Progenitor cell of endocrine pancreas (in vitro differentiated cells): ENCODE measurements around the gene SZT2. TPM values are rescaled to one million over a fixed set of nuclear protein-coding genes. Genes with fewer than 3 reads are reported as not detected.
A peak's percentile ranks its signal among the peaks of the same experiment; 100 is the strongest.

Source experiments
- DNase-seq: peaks from one replicate; pipeline ENCODE4 v3.0.0; 2021; ENCODE audit warnings: low spot score; ENCODE audit not compliant: unreplicated experiment
- H3K27ac Mint-ChIP-seq: 2 replicates; pipeline ENCODE4 v1.8.0; 2021; ENCODE audit warnings: mild to moderate bottlenecking, moderate library complexity, mixed read lengths
- H3K27me3 Mint-ChIP-seq: 2 replicates; pipeline ENCODE4 v1.8.0; 2021; ENCODE audit warnings: mixed read lengths
- H3K36me3 Mint-ChIP-seq: 2 replicates; pipeline ENCODE4 v1.8.0; 2022; ENCODE audit warnings: mixed read lengths; ENCODE audit not compliant: insufficient read depth
- H3K4me1 Mint-ChIP-seq: 2 replicates; pipeline ENCODE4 v1.8.0; 2021; ENCODE audit warnings: low read depth, mixed read lengths
- H3K4me3 Mint-ChIP-seq: 2 replicates; pipeline ENCODE4 v1.8.0; 2021; ENCODE audit warnings: low read depth, mild to moderate bottlenecking, moderate library complexity, mixed read lengths
- H3K9me3 Mint-ChIP-seq: 2 replicates; pipeline ENCODE4 v1.8.0; 2021; ENCODE audit warnings: low read depth, mixed read lengths
- total RNA-seq: library from RNA; stranded (reverse); gene quantifications from 2 replicates; pipeline ENCODE4 v1.2.1, GENCODE V29; 2021
- TF ChIP-seq, protein P1 (sequence below): fragments of 200-600 bp; sonication (generic); IDR thresholded peaks from one replicate; pipeline ENCODE4 v1.5.0; 2021; ENCODE audit warnings: antibody characterized with exemption, mild to moderate bottlenecking; ENCODE audit not compliant: unreplicated experiment

Gene SZT2
- total RNA-seq, 1 donor from 2014 or later = 75.4 TPM

DNA sequence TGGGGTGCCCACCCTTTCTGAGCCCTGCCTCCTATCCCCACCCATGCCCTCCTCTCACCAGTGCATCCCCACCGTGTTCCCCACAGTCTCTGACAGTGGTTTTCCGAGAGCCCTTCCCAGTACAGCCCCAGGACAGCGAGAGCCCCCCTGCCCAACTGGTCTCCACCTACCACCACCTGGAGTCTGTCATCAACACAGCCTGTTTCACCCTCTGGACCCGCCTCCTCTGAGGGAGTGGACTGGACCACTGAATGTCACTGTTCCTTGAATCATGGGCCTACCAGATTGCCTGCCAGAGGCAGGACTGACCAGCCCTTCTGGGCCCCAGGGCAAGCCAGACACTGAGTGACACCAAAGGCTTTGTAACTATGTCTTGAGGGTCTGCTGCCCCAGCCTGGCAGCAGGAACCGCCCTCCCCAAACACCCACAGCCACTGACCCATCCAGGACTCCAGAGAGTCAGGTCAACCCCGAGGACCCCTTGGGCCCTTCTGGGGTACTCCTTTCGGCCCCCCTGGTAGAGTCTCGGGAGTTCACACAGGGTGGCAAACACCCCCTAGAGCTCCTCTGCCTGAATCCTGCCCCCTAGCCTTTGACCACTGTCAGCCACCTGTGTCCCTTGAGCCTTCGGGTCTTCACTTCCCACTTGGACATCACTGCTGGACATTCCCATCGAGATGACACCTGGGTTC is 60.7 kb downstream of the SZT2 start:
- TF ChIP-seq, protein P1, sequence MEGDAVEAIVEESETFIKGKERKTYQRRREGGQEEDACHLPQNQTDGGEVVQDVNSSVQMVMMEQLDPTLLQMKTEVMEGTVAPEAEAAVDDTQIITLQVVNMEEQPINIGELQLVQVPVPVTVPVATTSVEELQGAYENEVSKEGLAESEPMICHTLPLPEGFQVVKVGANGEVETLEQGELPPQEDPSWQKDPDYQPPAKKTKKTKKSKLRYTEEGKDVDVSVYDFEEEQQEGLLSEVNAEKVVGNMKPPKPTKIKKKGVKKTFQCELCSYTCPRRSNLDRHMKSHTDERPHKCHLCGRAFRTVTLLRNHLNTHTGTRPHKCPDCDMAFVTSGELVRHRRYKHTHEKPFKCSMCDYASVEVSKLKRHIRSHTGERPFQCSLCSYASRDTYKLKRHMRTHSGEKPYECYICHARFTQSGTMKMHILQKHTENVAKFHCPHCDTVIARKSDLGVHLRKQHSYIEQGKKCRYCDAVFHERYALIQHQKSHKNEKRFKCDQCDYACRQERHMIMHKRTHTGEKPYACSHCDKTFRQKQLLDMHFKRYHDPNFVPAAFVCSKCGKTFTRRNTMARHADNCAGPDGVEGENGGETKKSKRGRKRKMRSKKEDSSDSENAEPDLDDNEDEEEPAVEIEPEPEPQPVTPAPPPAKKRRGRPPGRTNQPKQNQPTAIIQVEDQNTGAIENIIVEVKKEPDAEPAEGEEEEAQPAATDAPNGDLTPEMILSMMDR = no peak
- H3K36me3 Mint-ChIP-seq = peaks cover 17% of the 10 kb centered on the region
- peaks cover 17% of the 10 kb centered on the region for H3K4me1 Mint-ChIP-seq
- no peaks in the 10 kb centered on the region for H3K27me3 Mint-ChIP-seq
- H3K4me3 Mint-ChIP-seq = no peak overlapping the region
- no peak for DNase-seq
- H3K9me3 Mint-ChIP-seq = peaks cover 3% of the 10 kb centered on the region
- no peak overlapping the region for H3K27ac Mint-ChIP-seq

DNA sequence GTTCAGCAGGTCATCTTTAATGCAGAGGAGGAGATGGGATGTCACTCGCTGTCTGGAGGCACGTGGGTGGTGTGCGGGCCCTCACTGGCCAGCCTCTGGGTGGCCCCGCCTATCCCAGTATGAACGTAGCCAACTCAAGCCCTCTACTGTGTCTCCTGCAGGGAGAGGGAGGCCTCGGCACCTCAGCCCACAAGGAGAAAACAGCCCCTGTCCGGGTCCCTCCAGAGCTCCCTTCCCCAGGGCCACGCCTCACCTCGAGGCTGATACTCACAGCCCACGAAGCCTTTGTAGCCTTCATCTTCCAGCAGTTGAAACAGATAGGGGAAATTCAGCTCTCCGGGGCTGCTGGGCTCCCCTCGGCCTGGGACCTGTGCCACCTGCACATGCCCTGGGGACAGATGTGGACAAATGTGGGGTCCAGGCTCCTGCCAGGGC is 61.5 kb downstream of the SZT2 start:
- peaks cover 17% of the 10 kb centered on the region for H3K36me3 Mint-ChIP-seq
- H3K4me3 Mint-ChIP-seq = no peak overlapping the region
- TF ChIP-seq, protein P1 = no peak
- H3K4me1 Mint-ChIP-seq = peaks cover 17% of the 10 kb centered on the region
- no peaks in the 10 kb centered on the region for H3K27me3 Mint-ChIP-seq
- peaks cover 3% of the 10 kb centered on the region for H3K9me3 Mint-ChIP-seq
- no peak for DNase-seq
- no peak overlapping the region for H3K27ac Mint-ChIP-seq

DNA sequence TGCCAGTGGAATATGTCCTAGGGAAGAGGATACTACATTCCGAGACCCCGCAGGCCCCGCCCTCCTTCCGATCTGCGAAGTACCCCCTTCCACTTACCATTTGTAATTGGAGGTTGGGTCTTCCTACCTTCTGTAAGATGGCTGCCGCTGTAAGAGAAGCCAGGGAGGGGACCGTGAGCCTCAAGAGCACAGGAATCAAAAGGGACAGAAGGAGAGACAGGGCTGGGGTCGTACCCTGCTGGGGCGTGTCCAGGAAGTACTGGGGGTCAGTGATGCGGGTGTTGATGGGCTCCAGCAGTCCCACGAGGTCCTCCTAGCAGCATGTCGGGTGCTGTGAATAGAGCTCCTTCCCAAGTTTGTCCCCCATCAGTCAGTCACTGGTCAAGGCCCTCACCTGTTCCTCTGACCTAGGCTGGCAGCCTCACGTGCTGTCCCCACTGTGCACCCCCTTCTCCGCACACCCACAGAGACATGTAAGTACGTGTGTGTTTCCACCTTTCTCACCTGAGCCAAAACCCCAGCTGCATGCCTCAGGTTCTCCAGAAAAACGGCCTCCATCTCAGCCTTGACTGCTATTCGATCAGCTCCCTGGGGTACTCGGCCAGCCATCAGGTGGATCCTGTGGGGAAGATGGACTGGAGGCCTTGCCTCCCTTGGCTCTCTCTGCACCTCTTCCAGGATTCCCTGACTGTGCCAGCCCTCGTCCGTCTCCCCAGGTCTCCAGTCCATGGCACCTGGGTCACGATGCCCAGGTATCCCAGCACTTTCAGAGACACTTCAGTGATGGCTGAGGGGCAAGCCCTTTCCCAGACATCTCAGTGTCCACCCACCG is 62.2 kb downstream of the SZT2 start:
- DNase-seq = no peak
- H3K9me3 Mint-ChIP-seq = peaks cover 3% of the 10 kb centered on the region
- H3K27me3 Mint-ChIP-seq = no peaks in the 10 kb centered on the region
- no peak overlapping the region for H3K27ac Mint-ChIP-seq
- peak overlapping the region; percentile 69 for H3K4me3 Mint-ChIP-seq
- H3K36me3 Mint-ChIP-seq = peaks cover 15% of the 10 kb centered on the region
- peaks cover 17% of the 10 kb centered on the region for H3K4me1 Mint-ChIP-seq
- TF ChIP-seq, protein P1 = no peak

DNA sequence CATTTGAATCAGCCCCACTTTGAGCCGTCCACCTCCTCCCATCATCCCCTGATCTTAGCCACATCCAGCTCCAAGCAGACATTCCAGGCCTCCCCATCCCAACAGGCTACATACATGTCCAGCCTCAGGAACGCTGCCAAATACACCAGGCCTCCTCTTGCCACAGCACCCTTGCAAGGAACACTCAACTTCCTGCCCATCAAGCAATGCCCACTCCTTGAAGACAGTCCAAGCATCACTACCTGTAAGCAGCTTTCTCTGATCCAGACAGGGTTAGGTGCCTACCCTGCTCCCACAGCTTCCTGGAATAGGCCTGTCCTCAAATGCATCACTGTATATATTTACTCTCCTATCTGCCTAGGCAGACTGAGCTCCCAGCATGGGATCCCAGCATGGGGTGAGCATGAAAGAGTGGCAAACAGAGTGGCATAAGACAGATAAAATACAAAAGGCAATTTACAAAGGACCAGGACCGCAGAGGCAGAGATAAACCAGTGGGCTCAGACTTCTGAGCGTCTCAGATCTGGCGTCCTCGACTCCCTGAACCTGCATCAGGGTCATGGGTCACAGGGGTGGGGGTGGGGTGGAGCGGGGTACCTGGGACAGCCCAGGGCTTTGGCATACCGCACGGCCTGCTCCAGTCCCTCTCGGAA is 63.2 kb downstream of the SZT2 start:
- DNase-seq = no peak
- H3K27me3 Mint-ChIP-seq = no peaks in the 10 kb centered on the region
- H3K36me3 Mint-ChIP-seq = peaks cover 15% of the 10 kb centered on the region
- H3K27ac Mint-ChIP-seq = peak overlapping the region; percentile 82
- peak overlapping the region; percentile 69 for H3K4me3 Mint-ChIP-seq
- peaks cover 3% of the 10 kb centered on the region for H3K9me3 Mint-ChIP-seq
- H3K4me1 Mint-ChIP-seq = peaks cover 17% of the 10 kb centered on the region
- TF ChIP-seq, protein P1 = no peak
